Mesothelial cell of epicardium (in vitro differentiated cells): ENCODE data around the gene FAAH. TPM values are rescaled to one million over a fixed set of nuclear protein-coding genes. Genes with fewer than 3 reads are reported as not detected.

Experiments
- DNase-seq, 2 experiments: peaks; one replicate each; pipeline ENCODE4 v3.0.0; 2021; ENCODE audit warnings: low spot score in 2 of 2; ENCODE audit not compliant: unreplicated experiment in 2 of 2
- H3K27ac Mint-ChIP-seq: 2 replicates; pipeline ENCODE4 v1.8.0; 2021; ENCODE audit warnings: mixed read lengths
- H3K27me3 Mint-ChIP-seq: 2 replicates; pipeline ENCODE4 v1.8.0; 2021; ENCODE audit warnings: low read depth, mixed read lengths
- H3K36me3 Mint-ChIP-seq: 2 replicates; pipeline ENCODE4 v1.8.0; 2021; ENCODE audit warnings: mixed read lengths
- H3K4me1 Mint-ChIP-seq: 2 replicates; pipeline ENCODE4 v1.8.0; 2021; ENCODE audit warnings: mixed read lengths
- H3K4me3 Mint-ChIP-seq: 2 replicates; pipeline ENCODE4 v1.8.0; 2021; ENCODE audit warnings: mild to moderate bottlenecking, moderate library complexity, mixed read lengths
- H3K9me3 Mint-ChIP-seq: 2 replicates; pipeline ENCODE4 v1.8.0; 2021; ENCODE audit warnings: mixed read lengths
- total RNA-seq: library from RNA; stranded (reverse); gene quantifications from 3 replicates; pipeline ENCODE4 v1.2.1, GENCODE V29; 2021
- TF ChIP-seq, protein P1 (sequence below): fragments of 200-600 bp; sonication (generic); IDR thresholded peaks from one replicate; pipeline ENCODE4 v1.5.0; 2021; ENCODE audit warnings: antibody characterized with exemption; ENCODE audit not compliant: unreplicated experiment

Gene FAAH
- total RNA-seq, 1 donor from 2014 or later: 35.0 TPM

DNA sequence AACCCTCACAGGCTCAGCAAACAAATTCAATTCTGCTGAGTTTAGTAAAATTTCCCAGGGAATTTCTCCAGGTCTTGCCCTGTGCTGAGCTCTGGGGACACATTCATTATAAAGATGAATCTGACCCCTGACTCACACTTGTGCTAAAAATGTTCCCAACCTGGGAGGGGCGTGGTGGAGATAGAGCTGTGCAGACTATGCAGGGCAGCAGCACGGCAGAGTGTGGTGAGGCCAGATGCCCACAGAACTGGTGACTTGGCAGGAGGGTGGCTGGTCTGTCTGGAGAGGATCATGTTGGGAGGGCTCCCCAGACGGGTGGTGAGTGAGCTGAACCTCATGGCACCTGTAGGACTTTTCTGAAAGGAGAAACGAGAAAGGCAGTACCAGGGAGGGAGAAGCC lies 31.6 kb downstream of the FAAH start:
- H3K36me3 Mint-ChIP-seq: no peaks in the 10 kb centered on the region
- H3K4me1 Mint-ChIP-seq: no peaks in the 10 kb centered on the region
- no peak overlapping the region for H3K27ac Mint-ChIP-seq
- no peaks in the 10 kb centered on the region for H3K9me3 Mint-ChIP-seq
- H3K4me3 Mint-ChIP-seq: no peak overlapping the region
- TF ChIP-seq, protein P1, sequence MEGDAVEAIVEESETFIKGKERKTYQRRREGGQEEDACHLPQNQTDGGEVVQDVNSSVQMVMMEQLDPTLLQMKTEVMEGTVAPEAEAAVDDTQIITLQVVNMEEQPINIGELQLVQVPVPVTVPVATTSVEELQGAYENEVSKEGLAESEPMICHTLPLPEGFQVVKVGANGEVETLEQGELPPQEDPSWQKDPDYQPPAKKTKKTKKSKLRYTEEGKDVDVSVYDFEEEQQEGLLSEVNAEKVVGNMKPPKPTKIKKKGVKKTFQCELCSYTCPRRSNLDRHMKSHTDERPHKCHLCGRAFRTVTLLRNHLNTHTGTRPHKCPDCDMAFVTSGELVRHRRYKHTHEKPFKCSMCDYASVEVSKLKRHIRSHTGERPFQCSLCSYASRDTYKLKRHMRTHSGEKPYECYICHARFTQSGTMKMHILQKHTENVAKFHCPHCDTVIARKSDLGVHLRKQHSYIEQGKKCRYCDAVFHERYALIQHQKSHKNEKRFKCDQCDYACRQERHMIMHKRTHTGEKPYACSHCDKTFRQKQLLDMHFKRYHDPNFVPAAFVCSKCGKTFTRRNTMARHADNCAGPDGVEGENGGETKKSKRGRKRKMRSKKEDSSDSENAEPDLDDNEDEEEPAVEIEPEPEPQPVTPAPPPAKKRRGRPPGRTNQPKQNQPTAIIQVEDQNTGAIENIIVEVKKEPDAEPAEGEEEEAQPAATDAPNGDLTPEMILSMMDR: no peak
- no peak for DNase-seq
- peaks cover 52% of the 10 kb centered on the region for H3K27me3 Mint-ChIP-seq

DNA sequence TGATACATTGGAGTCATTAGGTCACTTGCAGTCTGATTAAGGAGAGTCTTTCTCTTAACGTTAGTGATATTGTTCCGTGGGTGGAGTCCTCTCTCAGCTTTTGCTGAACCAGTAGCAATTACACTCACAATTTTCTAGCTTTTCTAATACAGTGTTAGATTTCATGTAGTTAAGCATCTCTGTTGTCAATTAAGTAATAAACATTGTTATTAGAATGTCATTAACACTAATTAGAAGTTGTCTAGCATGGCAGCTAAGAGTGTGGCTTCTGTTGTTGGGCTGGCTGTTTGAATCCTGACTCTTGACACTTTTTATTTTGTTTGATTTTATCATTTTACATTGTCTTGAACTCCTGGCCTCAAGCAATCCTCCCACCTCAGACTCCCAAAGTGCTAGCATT lies 33.4 kb downstream of the FAAH start:
- DNase-seq: no peak
- no peak overlapping the region for H3K4me3 Mint-ChIP-seq
- H3K9me3 Mint-ChIP-seq: no peaks in the 10 kb centered on the region
- no peak overlapping the region for H3K27ac Mint-ChIP-seq
- H3K27me3 Mint-ChIP-seq: peaks cover 39% of the 10 kb centered on the region
- no peaks in the 10 kb centered on the region for H3K36me3 Mint-ChIP-seq
- no peaks in the 10 kb centered on the region for H3K4me1 Mint-ChIP-seq
- TF ChIP-seq, protein P1: no peak

DNA sequence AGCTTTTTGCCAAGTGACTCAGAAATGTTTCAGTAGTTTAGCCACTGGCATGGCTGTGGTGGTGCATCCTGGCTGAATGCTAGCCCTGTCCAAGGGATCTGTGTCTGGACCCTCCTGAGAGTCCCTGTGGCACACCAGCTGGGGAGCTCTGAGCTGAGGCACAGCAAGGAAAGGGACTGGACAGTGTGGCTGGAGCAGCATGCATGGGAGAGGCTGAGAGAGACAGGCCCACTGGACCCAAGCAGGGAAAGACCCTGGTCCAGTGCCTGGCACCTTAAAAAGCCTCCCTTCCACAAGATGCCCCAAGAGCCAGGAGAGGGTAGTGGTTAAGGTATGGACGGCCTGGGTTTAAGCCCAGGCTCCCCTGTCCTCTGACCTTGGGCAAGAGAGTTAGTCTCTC lies 35.3 kb downstream of the FAAH start:
- peaks cover 40% of the 10 kb centered on the region for H3K27me3 Mint-ChIP-seq
- no peaks in the 10 kb centered on the region for H3K36me3 Mint-ChIP-seq
- no peak overlapping the region for H3K27ac Mint-ChIP-seq
- H3K4me1 Mint-ChIP-seq: no peaks in the 10 kb centered on the region
- no peak for DNase-seq
- H3K4me3 Mint-ChIP-seq: no peak overlapping the region
- TF ChIP-seq, protein P1: no peak
- H3K9me3 Mint-ChIP-seq: no peaks in the 10 kb centered on the region

DNA sequence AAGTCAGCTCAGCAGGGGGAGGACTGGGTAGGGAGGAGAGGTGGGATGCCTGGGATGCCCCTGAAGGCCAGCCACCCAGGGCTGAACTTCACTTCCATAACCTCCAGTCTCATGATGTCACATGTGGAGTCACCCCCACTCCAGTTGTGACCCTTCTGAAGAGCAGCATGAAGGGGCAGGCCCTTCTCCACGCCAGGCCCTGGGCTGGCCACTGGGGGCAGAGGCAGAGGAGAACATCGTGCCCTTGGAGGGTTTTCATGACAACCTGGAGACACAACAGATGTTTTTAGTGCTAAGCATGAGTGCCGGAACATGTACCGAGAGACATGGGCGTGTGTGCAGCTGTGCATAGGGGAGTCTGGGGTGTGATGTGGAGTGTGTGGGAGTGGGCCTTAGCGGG lies 37.6 kb downstream of the FAAH start:
- H3K4me1 Mint-ChIP-seq: no peaks in the 10 kb centered on the region
- no peak overlapping the region for H3K4me3 Mint-ChIP-seq
- H3K36me3 Mint-ChIP-seq: no peaks in the 10 kb centered on the region
- no peak overlapping the region for H3K27ac Mint-ChIP-seq
- H3K27me3 Mint-ChIP-seq: peaks cover 51% of the 10 kb centered on the region
- no peaks in the 10 kb centered on the region for H3K9me3 Mint-ChIP-seq
- no peak for DNase-seq
- TF ChIP-seq, protein P1: no peak

DNA sequence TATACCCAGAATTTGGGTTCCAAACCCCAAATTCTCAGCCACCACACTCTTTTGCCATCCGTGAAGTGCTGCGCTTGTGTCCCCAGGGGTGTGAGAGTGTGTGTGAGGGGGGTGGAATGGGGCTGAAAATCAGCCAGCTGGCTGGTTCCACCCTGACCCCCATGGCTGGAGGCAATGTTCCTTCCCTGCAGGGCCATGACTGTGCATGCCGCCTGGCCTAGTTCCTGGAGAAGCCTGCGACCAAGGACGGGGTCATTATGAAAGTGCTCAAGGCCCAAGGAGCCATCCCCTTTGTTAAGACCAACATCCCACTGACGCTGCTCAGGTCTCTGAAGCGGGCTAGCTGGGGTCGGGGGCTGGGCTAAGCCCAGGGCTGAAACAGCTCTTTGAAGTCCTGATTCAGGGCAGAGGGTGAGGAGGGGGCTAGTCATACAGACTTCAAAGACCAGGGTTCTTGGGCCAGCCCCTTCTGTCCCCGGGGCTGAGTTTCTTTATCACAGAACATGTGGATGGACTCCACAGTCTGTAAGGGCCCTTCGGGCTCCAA lies 38.7 kb downstream of the FAAH start:
- Mint-ChIP-seq H3K4me3 (no peak overlapping the region), H3K27ac (no peak overlapping the region), H3K4me1 (no peaks in the 10 kb centered on the region)

More for the DNA sequence above, 38.7 kb downstream of the FAAH start:
- no peak for DNase-seq
- Mint-ChIP-seq H3K9me3 (no peaks in the 10 kb centered on the region), H3K27me3 (peaks cover 57% of the 10 kb centered on the region), H3K36me3 (no peaks in the 10 kb centered on the region)
- TF ChIP-seq, protein P1: no peak
